ENCODE data around the gene DHRS4.

The DHRS4 gene

GRCh38 chr14:23953464-23954278 lies at the start of gene DHRS4:
TSS of gene DHRS4 (plus strand) at chr14:23953770. CDS start at chr14:23953789, 19 bp downstream.
- peak; percentile 78 to 86 for DNase-seq

DNA sequence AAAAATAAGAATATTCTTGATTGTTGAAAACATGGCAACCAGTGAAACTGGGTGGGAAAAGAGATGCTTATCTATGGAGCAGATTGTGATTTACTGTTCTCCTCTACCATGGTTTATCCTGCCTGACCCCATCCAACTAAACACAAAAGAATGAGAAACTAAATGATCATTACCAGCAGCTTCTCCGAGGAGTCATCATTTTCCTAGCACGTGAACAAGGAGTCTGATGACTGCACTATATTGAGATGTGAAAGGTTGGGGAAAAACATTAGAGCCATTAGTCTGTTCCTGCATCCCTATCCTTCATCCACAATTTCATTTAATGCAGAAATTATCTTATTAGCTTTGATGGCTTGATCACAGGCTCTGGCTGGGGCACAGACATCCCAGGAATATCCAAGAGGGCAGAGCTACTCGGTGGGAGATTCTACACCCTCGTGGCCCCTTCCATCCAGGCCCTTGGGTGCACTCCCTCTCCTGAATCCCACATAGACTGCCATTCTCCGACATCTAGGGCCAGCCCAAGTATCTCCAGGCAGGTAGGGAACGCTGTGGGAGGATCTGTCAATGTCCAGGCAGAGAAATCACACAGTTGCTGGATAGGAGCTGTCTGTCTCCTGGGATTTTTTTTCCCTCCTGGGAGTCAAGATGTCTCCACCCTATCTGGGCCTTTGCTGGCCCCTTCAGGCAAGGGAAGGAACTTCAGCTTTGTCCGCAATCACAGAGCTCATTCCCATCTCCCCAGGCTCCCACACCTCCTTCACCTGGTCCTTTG lies 43.3 kb upstream of the DHRS4 start:
- DNase-seq = peak in 1 of 2 donors; percentile 8

DNA sequence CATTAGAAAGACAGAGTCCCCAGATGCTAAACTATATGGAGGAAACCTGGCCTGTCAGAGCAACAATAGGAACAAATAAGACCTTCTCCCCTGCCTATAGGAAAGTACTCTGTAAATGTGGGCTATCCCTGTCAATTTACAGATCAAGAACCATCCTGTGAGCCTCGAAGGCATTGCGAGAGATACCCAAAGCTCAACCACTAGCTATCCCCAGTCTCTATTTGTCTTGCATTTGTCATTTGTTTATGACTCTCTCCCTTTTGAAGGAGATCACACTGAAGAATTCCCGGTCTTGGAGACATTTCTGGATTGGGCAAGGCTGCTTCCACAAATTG lies 42.7 kb upstream of the DHRS4 start:
- DNase-seq = no peak

GRCh38 chr14:23915559-23915958 lies 38.0 kb upstream of the DHRS4 start:
- DNase-seq = no peak

- no peak for DNase-seq
Measured at GRCh38 chr14:23916004-23916403, 37.6 kb upstream of the DHRS4 start.

- no peak for DNase-seq
Measured at GRCh38 chr14:23916446-23916845, 37.1 kb upstream of the DHRS4 start.

- no peak for DNase-seq
Measured at GRCh38 chr14:23922545-23922944, 31.0 kb upstream of the DHRS4 start.

- DNase-seq = no peak
Measured at GRCh38 chr14:23925523-23926075, 28.0 kb upstream of the DHRS4 start.

GRCh38 chr14:23926543-23926942 lies 27.0 kb upstream of the DHRS4 start:
- no peak for DNase-seq

- DNase-seq = no peak
Measured at GRCh38 chr14:23929136-23929535, 24.4 kb upstream of the DHRS4 start.

DNA sequence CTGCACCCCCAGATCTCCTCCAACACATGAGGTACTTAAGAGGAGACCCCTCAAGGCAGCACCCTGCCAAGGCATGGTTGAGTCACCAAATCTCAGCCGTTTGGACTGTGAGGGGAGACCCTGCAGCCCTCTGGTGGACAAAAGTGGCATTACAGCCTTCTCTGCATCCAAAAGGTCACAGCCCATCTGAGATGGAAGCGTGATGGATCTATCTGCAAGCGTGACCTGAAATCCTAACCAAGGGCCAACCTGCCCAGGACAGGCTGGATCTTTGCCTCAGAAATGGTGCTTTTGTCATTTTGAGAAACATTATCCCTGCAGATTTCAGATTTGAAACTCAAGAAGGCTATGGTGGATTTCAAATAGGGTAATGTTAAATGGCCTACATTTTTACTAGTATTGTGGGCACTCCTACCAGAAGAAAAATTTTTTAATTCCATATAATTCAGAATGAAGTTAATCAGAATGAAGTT lies 23.7 kb upstream of the DHRS4 start:
- peak; percentile 69 to 83 for DNase-seq

DNA sequence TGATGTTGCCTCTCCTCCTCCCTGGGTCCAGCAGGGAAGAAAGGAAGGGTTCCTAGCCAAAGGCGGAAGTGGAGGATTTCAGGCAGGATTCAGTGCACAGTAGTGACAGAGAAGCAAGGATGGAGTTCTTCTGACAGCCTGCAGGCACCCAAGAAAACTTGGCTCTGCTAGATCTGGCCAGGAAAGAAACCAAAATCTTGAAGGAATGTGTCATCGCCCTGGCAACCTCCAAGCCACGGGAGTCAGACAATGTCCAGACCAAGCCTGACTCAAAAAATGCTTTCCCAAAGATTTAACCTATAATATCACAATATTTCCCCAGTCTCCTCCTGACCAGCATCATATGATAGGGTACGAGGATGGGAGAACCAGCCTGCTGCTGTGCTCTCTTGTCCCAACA lies 22.8 kb upstream of the DHRS4 start:
- no peak for DNase-seq

DNA sequence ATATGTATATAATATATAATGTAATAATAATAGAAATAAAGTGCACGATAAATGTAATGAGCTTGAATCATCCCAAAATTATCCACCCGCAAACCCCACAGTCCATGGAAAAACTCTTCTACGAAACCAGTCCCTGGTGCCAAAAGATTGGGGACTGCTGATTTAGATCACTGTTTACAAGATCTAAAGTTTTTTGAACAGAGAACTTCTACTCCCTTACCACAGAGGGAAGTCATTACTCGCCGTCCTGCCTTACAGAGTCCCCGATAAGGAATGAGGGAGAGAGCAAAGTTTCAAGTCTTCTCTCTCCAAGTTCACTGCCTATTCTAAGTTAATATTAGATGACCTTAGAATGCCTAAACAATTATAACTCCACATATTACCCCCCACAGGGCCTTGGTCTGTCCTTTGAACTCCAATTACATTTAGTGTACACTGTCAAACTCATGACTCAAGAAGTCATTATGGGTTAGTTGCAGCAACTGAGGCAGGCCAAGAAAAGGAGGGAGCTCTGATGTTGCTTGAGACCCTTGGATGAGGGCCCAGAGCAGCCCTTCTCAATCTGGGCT lies 21.8 kb upstream of the DHRS4 start:
- no peak for DNase-seq

- no peak for DNase-seq
Measured at GRCh38 chr14:23932639-23933038, 20.9 kb upstream of the DHRS4 start.

DNA sequence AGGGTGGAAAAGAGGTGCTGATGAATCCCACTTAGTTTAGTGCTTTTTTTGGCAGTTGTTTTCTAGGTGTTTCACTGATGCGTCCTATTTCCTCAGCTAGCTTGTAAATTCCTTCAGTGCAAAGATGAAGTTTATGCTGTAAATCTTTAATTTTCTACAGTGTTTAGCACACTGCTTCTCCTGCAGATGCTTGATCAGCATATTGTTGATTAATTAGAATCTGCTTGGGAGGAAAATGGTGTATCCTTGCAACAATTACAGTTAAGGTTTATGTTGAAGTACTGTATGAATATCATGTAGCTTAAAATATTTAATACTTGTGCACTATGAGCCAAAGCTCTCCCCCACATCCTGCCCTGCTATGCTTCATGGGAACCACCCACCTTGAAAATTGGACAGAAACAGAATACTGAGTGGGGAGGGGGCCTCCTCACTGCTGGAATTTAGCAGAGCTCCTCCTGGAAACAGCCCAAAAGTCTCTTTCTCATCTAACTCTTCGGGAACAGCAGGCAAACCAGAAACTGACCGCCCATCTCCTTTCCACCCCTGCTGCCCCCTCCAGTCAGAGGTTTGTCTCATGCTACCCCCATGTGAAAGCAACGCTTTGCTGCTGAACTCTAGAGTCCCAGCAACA lies 20.3 kb upstream of the DHRS4 start:
- DNase-seq = no peak

DNA sequence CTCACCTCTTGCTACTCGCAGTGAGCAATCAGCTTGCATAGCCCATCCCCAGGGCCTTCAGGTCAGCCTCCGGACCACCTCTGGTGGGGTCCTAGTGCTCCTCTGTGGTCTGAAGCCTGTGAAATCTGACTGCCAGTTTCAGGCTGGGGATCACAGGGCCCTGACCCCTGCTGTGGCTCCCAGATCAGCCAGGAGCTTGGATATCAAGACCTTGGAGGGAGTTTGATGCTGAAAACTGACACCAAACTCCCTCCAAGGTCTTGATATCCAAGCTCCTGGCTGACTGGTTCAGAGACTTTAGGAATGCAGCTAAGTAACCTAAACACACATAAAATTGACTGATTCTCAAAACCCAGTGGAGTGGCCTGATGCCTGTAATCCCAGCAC lies 19.8 kb upstream of the DHRS4 start:
- no peak for DNase-seq

DNA sequence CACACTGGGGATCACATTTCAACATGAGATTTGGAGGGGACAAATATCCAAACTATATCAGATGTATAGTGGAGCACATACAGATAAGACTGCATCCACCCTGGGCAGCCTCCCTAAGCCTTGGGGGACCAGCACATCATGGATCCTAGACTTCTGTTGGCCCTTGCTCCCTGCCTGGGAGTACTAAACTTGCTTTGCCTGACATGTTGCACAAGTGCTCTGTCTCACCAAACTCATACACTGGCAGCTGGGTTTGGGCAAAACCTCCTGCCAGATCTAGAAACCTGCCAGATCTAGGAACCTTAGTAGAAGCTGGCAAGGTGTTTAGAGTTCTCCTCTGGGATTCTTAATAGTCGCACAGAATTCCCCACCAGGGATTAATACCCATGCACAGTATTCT lies 18.4 kb upstream of the DHRS4 start:
- no peak for DNase-seq

GRCh38 chr14:23936084-23936829 lies 17.3 kb upstream of the DHRS4 start:
- no peak for DNase-seq

GRCh38 chr14:23937203-23937602 lies 16.4 kb upstream of the DHRS4 start:
- DNase-seq = no peak

DNA sequence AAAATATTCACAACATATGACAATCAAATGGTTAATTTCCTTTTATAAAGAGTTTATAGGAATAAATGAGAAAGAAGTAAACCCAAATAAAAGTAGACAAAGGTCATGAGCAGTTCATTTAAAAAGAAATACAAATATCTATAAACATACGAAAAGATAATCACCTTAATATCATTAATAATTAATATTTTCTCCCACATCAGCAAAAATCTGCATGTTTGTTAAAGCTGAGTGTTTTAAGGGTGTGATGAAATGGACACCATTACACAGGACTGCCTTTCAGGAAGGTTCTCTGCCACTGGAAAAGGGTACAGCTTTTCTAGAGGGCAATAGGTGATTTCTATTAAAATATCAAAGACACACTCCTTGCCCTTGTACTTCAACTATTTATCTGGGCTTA lies 14.7 kb upstream of the DHRS4 start:
- DNase-seq = no peak

DNA sequence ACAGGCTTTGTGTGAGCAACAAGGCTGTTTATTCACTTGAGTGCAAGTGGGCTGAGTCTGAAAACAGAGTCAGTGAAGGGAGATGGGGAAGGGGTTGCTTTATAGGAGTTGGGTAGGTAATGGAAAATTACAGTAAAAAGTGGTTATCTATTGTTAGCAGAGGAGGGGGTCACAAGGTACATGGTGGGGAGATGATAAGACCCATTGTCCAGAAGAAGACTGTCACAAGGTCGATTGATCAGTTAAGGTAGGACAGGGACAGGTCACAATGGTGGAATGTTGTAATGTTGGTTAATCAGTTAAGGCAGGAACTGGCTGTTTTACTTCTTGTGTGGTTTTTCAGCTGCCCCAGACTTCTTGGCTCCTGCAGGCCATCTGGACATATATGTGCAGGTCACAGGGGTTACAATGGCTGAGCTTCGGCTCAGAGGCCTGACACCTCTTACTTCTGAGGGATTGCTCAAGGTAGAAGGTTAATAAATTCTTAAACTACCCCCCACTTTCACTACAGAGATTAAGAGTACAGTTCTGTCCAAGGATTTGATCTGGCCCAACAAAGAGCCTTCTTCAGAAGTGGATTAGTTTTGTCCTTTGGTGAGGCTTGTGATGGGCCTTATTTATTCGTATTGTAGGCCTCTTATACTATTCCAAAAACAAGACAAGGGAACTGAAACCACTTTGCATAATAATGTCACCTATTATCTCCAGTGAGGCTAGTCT lies 13.8 kb upstream of the DHRS4 start:
- DNase-seq = no peak

- DNase-seq = no peak
Measured at GRCh38 chr14:23941230-23941629, 12.3 kb upstream of the DHRS4 start.

All from CD4-positive, alpha-beta T cell treated with Interferon alpha-2 for 1 hour (primary cell).